T-helper 1 cell treated with Interleukin-12 subunit alpha and Interleukin-12 subunit beta and Interleukin-4 antibody, amounts not matched to agents 30 μg/mL and 1 μg/mL, for 36 hours (primary cell): Measurements from ENCODE around the gene SPAG17.

Source experiments
- H3K27ac Mint-ChIP-seq: one replicate; pipeline ENCODE4 v1.8.0; 2021; ENCODE audit warnings: mild to moderate bottlenecking, mixed read lengths
- H3K27me3 Mint-ChIP-seq: one replicate; pipeline ENCODE4 v1.8.0; 2021; ENCODE audit warnings: low read depth, mixed read lengths
- H3K36me3 Mint-ChIP-seq: one replicate; pipeline ENCODE4 v1.8.0; 2021; ENCODE audit warnings: low read depth, mixed read lengths
- H3K4me1 Mint-ChIP-seq: one replicate; pipeline ENCODE4 v1.8.0; 2021; ENCODE audit warnings: low read depth, mixed read lengths
- H3K4me3 Mint-ChIP-seq: one replicate; pipeline ENCODE4 v1.8.0; 2021; ENCODE audit warnings: mild to moderate bottlenecking, moderate library complexity, mixed read lengths
- H3K9me3 Mint-ChIP-seq: one replicate; pipeline ENCODE4 v1.8.0; 2021; ENCODE audit warnings: mixed read lengths

Gene SPAG17

DNA sequence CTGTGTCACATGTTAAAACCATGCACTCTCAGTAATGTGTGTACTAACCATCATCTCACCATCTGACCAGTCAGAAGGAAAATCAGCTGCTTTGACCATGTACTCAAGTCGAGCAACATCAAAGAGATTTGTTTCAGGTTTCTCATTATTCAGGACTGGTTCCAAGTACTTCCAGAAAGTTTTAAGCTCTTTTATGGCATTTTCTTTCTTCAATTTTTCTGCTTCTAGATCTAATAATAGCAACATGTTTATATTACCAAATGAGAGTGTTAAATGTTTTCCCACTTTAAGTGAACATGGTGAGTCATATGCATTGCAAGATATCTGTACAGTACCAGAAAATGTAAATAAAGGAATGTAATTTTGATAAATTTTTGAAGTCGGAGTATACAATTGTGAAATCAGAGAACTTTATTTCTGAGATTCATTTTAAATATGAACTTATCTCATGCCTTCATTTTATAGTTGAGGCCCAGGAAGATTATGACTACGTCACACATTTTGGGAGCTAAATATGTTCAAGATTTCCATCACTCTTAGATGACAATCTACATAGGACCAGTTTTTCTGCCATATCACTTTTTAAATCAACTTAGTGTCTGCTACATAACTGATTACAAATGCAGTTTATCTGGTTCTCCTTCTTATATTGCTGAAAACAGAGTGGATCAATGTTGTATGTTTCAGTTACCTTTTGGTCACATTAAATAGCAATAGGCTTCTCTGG, 87.2 kb downstream of the SPAG17 start:
- Mint-ChIP-seq H3K27ac (no peak overlapping the region), H3K36me3 (no peaks in the 10 kb centered on the region), H3K27me3 (no peaks in the 10 kb centered on the region), H3K4me1 (no peaks in the 10 kb centered on the region), H3K9me3 (no peaks in the 10 kb centered on the region), H3K4me3 (no peak overlapping the region)

DNA sequence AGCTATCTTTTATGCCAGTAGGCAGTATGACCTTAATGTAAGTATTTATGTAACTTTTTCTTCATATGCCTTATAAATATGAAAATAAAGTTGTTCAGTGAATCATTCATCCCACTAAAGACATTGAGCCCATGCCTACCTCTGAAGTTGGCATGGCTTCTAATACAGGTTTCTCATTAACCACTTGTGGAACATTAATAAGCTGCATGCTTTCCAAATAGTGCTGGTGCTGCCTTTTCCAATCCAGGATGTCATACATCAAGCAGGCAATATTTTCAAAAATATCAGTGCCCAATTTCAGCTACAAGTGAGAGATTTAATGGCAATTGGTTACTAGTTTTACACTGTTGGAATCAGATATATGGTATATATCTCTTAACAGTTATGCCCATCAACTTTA, 92.0 kb downstream of the SPAG17 start:
- Mint-ChIP-seq H3K4me3 (no peak overlapping the region), H3K27me3 (no peaks in the 10 kb centered on the region), H3K36me3 (no peaks in the 10 kb centered on the region), H3K9me3 (no peaks in the 10 kb centered on the region), H3K27ac (no peak overlapping the region), H3K4me1 (no peaks in the 10 kb centered on the region)

DNA sequence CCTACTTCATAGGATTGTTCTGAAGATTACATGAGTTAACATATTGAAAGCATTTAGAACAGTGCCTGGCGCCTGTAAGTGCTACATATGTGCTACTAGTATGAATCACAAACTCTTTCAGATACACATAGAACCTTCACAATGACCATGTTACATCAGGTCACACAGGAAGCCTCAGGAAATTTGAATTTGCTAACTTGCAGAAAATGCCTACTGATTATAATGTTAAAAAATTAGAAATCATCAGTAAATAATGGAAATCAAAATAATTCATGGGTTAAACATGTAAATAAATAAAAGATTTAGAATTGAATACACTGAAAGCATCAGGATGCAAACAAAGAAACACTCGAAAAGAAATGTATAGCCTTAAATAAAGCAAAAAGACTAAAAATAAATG, 94.9 kb downstream of the SPAG17 start:
- H3K36me3 Mint-ChIP-seq = no peaks in the 10 kb centered on the region
- no peak overlapping the region for H3K4me3 Mint-ChIP-seq
- H3K27me3 Mint-ChIP-seq = no peaks in the 10 kb centered on the region
- no peak overlapping the region for H3K27ac Mint-ChIP-seq
- no peaks in the 10 kb centered on the region for H3K9me3 Mint-ChIP-seq
- no peaks in the 10 kb centered on the region for H3K4me1 Mint-ChIP-seq

DNA sequence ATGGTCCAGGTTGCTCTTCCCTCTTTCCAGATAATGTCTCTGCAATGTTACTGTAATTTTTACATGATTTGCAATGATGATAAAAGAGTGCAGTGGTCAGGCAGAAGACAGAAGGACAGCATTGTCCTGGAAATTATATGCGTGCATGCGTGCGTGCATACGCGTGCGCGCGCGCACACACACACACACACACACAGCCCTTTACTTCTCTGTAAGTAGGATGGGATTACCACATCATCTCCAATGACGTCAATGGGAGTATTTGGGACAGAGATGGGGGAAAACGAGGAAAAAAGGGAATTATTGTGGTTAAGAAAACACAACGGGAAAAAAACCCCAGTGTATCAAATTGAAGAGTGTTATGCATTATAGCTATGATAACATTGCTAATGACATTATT, 99.7 kb downstream of the SPAG17 start:
- Mint-ChIP-seq H3K36me3 (no peaks in the 10 kb centered on the region), H3K4me1 (peaks cover 7% of the 10 kb centered on the region), H3K27me3 (no peaks in the 10 kb centered on the region), H3K27ac (no peak overlapping the region), H3K4me3 (no peak overlapping the region), H3K9me3 (no peaks in the 10 kb centered on the region)

DNA sequence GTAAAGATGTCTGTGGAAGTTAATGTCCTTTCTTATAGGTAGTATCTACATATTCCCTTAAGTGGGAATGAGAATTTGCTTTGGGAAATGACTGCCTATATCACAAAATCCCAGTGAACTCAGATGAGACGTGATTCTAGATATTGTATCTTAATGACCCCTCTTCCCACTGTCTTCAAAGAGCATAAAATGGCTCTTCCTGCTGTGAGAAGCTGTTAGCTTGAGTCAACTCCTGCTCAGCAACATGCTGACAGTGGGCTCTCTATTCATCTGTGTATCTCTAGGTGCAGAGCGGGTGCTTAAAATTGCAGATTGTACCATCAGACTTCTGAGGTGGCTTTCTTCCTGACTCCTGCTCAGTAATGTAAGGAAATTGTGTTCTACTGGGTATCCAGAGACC, 100.6 kb downstream of the SPAG17 start:
- Mint-ChIP-seq H3K27me3 (no peaks in the 10 kb centered on the region), H3K4me3 (no peak overlapping the region), H3K9me3 (no peaks in the 10 kb centered on the region), H3K36me3 (no peaks in the 10 kb centered on the region), H3K4me1 (peaks cover 7% of the 10 kb centered on the region), H3K27ac (no peak overlapping the region)

DNA sequence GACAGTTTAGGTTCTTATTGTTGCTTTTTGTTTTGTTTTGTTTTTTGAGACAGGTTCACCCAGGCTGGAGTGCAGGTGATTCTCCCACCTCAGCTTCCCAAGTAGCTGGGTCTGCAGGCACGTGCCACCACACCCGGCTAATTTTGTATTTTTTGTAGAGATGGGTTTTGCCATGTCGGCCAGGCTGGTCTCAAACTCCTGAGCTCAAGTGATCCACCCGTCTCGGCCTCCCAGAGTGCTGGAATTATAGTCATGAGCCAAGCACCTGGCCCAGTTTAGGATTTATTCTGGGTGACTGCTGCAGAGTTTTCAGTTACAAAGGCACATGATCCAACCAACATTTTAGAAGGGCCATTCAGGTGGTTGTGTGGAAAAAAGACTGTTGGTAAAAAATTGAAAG, 102.0 kb downstream of the SPAG17 start:
- H3K36me3 Mint-ChIP-seq = no peaks in the 10 kb centered on the region
- H3K9me3 Mint-ChIP-seq = no peaks in the 10 kb centered on the region
- H3K4me3 Mint-ChIP-seq = no peak overlapping the region
- H3K27me3 Mint-ChIP-seq = no peaks in the 10 kb centered on the region
- H3K4me1 Mint-ChIP-seq = peaks cover 7% of the 10 kb centered on the region
- no peak overlapping the region for H3K27ac Mint-ChIP-seq

DNA sequence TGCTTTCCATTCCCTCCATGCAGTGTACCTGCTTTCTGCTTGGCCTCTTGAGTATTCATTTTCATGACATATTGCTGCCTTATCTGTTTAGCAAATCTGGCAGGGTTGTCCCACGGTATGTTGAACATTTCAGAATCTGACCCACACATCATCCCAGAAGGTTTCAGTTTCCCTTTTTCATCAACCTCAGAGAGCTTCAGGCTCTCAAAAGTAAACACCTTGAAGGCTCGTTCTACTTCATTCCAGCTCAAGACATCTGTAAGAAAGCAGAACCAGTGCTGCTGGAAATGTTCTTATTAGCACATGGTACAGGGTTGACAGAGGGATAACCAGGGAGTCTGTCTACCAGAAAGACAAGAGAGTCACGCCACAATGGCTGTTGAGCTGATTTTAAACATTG, 103.6 kb downstream of the SPAG17 start:
- H3K9me3 Mint-ChIP-seq = no peaks in the 10 kb centered on the region

DNA sequence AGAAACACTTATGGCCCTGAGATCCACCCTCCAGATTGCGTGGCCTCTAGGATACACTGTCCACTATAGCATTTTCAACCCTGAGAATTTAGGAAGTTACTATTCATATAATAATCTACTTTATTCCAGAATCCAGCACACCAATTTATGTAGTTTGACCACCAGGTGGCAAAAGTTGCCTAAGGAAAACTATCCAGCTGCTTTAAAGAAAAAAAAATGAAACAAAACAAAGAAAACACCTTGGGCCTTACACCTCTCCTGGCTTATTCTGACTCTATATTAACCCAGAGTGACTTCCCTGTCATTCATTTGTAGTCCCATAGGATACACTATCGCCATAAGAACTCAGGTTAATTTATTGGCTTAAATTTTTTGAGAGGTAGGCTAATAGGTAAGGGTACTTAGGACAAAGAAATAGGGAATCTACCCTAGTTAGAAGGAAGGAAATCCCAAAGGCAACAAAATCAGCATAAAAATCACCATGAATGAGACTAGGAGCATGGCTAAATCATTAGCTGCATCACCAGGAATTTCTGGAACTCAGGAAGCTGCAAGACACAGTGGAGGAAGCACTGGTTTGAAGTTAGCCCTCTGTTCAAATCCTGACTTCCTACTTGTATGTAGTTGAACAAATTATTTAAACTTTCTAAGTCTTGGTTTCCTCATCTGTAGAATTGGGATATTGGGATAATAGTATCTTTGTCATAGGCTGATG, 107.5 kb downstream of the SPAG17 start:
- Mint-ChIP-seq H3K4me1 (peaks cover 7% of the 10 kb centered on the region), H3K27me3 (no peaks in the 10 kb centered on the region), H3K27ac (no peak overlapping the region), H3K9me3 (no peaks in the 10 kb centered on the region), H3K4me3 (no peak overlapping the region), H3K36me3 (no peaks in the 10 kb centered on the region)

More for the DNA sequence above, 103.6 kb downstream of the SPAG17 start:
- no peaks in the 10 kb centered on the region for H3K27me3 Mint-ChIP-seq
- H3K4me3 Mint-ChIP-seq = no peak overlapping the region
- peaks cover 7% of the 10 kb centered on the region for H3K4me1 Mint-ChIP-seq
- no peak overlapping the region for H3K27ac Mint-ChIP-seq
- H3K36me3 Mint-ChIP-seq = no peaks in the 10 kb centered on the region

DNA sequence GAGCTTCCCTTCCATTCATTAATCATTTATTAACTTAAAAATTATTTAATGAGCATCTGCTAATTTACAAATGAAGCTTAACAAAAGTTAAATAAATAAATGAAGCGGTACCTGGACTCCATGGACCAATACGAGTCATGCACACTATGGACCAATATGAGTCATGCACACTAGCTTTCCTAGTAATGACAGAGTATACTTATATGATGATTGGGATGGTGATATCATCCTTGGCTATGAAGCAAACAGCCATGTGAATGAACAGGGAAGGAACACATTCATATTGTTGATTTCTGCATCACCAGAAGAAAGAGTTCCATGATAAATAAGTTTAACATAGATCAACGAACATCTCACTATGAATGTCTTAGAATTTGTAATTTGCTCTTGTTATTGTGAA, 109.9 kb downstream of the SPAG17 start:
- H3K27me3 Mint-ChIP-seq = no peaks in the 10 kb centered on the region
- no peak overlapping the region for H3K4me3 Mint-ChIP-seq
- no peaks in the 10 kb centered on the region for H3K36me3 Mint-ChIP-seq
- no peak overlapping the region for H3K27ac Mint-ChIP-seq
- H3K9me3 Mint-ChIP-seq = no peaks in the 10 kb centered on the region
- no peaks in the 10 kb centered on the region for H3K4me1 Mint-ChIP-seq

DNA sequence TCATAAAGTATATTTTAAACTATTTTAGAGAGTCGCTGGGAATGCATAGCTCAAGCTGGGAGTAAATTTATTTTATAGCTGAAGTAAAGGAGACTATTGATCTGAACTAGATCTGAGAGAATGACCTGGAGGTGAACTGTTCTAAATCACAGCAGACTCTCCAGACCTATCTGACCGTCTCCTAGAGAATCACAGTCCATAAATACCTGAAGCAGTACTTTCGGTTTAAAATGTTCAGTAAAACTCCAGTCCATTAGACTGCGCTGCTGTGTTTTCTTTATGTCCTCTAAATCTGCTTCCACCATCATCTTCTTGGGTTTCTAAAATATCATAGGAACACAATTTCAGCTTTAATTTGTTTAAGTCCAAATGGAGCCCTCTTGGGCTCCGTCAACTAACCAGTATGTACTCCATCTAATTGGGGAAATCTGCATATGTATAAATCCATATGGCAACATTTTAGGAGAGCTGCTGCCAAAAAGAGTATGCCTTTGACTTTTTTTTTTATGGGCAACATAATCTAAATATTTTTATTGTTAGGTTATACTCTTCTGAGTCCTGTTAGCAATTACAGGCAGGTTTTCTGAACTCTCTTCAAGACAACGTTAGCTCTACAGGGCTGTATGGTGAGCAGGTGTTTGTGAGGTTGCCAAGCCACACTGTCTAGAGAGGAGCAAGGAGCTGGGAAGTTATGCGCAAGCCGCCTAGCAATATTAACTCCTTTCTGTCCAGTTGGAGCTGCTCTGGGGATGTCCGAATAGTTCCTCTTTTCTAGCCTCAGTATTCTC, 111.2 kb downstream of the SPAG17 start:
- H3K4me1 Mint-ChIP-seq = no peaks in the 10 kb centered on the region
- H3K4me3 Mint-ChIP-seq = no peak overlapping the region
- no peaks in the 10 kb centered on the region for H3K36me3 Mint-ChIP-seq
- H3K9me3 Mint-ChIP-seq = no peaks in the 10 kb centered on the region
- H3K27me3 Mint-ChIP-seq = no peaks in the 10 kb centered on the region
- no peak overlapping the region for H3K27ac Mint-ChIP-seq

DNA sequence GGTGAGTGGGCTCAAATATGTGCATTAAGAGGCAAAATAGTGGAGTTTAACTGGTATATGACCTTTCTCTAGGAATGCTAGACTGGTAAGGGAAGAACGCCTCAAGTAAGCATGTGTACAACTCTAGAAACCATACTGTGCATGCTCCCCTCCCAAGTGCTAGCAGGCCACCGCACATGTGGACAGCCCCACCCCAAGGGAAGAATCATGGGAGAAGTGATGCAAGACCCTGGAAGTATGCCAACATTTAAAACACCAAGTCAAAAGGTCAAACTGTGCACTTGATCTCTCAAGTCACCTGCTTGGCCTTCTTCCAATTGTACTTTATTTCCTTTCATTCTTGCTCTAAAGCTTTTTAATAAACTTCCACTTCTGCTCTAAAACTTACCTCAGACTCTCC, 135.0 kb downstream of the SPAG17 start:
- H3K27me3 Mint-ChIP-seq = no peaks in the 10 kb centered on the region
- H3K36me3 Mint-ChIP-seq = no peaks in the 10 kb centered on the region
- no peak overlapping the region for H3K4me3 Mint-ChIP-seq
- no peak overlapping the region for H3K27ac Mint-ChIP-seq
- H3K9me3 Mint-ChIP-seq = no peaks in the 10 kb centered on the region
- H3K4me1 Mint-ChIP-seq = no peaks in the 10 kb centered on the region

DNA sequence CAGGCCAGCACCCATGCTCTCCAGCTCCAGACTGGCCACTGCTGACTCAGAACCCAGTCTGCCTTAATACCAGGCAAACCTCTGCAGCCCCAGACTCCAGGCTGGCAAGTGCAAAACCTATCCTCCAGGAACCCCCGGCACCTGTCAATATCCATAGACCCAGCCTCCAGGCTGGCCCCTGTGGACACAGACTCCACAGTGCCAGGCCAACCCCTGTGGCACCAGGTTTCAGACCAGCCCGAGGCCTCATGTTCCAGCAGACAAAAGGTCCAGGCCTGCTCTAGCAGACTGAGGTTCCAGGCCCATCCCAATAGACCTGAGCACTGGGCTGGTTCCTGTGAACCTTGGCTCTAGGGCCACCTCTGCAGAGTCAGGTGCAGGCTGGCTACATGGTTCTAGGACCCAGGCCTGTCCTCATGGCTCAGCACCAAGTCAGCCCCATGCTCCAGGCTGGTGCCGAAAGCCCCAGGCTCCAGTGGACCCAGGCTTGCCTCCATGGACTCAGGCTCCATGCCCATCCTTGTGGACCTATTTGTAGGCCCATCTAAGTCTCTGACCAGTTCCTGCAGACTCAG, 137.3 kb downstream of the SPAG17 start:
- H3K4me1 Mint-ChIP-seq = no peaks in the 10 kb centered on the region
- H3K36me3 Mint-ChIP-seq = no peaks in the 10 kb centered on the region
- H3K9me3 Mint-ChIP-seq = no peaks in the 10 kb centered on the region
- no peak overlapping the region for H3K4me3 Mint-ChIP-seq
- no peak overlapping the region for H3K27ac Mint-ChIP-seq
- no peaks in the 10 kb centered on the region for H3K27me3 Mint-ChIP-seq

DNA sequence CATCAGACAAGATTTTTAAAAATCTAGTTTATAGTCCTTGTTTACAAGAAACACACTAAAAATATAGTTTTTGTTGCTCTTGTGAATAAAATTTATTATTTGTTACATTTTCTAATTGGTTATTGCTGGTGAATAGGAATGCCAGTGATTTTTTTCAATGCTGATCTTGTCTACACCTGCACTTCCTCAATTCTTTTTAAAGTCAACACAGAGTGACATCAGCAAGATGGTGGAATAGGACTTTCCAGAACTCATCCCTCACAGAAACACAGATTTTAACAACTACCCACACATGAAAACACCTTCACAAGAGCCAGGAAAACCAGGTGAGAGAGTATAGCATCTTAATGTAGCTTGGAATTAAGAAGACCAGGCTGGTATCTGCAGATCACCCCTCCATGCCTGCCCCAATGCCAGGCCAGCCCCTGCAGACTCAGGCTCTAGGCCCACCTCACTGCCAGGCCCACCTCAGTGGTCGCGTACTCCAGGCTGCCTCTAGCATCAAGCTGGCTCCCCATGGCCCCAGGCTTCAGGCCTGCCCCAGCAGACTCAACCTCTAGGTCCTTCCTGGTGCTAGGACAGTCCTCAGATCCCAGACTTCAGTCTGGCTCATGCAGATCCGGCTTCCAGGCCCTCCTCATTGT, 137.9 kb downstream of the SPAG17 start:
- no peaks in the 10 kb centered on the region for H3K9me3 Mint-ChIP-seq
- no peaks in the 10 kb centered on the region for H3K4me1 Mint-ChIP-seq
- no peaks in the 10 kb centered on the region for H3K27me3 Mint-ChIP-seq
- H3K36me3 Mint-ChIP-seq = no peaks in the 10 kb centered on the region
- H3K27ac Mint-ChIP-seq = no peak overlapping the region
- no peak overlapping the region for H3K4me3 Mint-ChIP-seq

DNA sequence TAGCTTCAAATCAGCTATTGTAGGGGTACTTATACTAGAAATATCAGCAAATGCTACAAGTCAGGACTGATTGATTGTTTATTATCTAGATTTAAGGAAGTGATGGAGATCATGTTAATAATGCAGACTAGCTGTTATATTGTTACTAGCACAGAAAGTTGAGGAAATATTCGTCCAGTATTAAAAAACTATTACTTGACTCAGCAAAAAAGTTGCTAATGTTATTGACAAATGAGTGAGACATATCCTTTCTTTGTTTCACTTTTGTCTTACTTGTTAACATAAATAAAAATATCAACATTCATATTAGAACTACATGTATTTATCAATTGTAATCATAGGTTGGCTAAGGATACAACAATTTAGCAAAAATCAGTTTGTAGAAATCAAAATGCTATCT, 141.4 kb downstream of the SPAG17 start:
- Mint-ChIP-seq H3K36me3 (no peaks in the 10 kb centered on the region), H3K27ac (no peak overlapping the region), H3K27me3 (no peaks in the 10 kb centered on the region), H3K9me3 (no peaks in the 10 kb centered on the region), H3K4me3 (no peak overlapping the region), H3K4me1 (no peaks in the 10 kb centered on the region)
